HG02970 (cell line): ENCODE results near the gene GPD2.
A peak's percentile ranks its signal among the peaks of the same experiment; 100 is the strongest.
"Not testable (repeated sequence)": the region's sequence is repeated elsewhere in the genome, so short reads cannot be mapped to it uniquely, and the experiment has no call there.

Experiments used
- ATAC-seq: cut with Tn5 transposase; IDR thresholded peaks from one replicate; pipeline ENCODE4 v1.9.1; 2021; ENCODE audit warnings: mild to moderate bottlenecking, moderate library complexity, moderate number of reproducible peaks; ENCODE audit not compliant: unreplicated experiment, low FRiP score

GPD2 gene

GRCh38 chr2:156517419-156517818 lies 81.2 kb downstream of the GPD2 start:
- no peak for ATAC-seq

DNA sequence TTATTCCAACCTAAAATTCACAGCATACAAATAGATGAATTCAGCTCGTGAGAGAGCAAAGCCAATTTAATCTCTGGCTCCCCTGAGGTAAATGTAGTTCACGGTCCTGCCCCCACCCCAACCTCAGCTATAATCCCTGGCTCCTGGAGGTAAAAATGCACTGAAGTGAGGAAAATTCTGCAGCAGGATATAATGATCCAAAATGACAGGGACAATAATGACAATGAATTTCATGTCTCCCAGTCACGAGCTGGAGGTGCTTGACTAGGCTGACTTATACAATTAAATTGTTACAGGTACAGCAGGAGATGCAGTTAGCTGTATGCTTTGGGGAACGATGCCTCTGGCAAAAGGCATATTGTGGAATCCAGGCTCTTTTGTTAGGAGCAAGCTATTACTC lies 82.0 kb downstream of the GPD2 start:
- no peak for ATAC-seq

DNA sequence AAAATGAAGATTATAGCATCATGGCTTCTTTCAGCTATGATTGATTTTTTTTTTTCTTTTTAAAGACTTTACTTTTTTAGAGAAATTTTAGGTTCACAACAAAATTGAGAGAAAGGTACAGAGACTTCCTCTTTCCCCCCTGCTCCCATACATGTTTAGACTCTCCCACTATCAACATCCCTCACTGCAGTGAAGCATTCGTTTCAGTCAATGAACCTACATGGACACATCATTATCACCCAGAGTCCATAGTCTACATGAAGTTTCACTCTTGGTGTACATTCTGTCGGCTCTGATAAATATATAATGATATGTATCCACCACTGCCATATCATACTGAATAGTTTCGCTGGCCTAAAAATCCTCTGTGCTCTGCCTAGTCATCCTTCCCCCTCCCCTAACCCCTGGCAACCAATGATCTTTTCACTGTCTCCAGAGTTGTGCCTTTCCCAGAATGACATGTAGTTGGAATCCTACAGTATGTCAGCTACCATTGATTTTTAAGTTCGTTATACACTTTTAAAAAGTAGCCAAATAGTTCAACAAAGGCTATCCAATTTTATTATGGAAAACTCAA lies 86.8 kb downstream of the GPD2 start:
- no peak for ATAC-seq

- ATAC-seq, result peak; percentile 96
Observed at GRCh38 chr2:156526950-156527636, 90.9 kb downstream of the GPD2 start.

DNA sequence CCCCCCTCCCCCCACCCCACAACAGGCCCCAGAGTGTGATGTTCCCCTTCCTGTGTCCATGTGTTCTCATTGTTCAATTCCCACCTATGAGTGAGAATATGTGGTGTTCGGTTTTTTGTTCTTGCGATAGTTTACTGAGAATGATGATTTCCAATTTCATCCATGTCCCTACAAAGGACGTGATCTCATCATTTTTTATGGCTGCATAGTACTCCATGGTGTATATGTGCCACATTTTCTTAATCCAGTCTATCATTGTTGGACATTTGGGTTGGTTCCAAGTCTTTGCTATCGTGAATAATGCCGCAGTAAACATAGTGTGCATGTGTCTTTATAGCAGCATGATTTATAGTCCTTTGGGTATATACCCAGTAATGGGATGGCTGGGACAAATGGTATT lies 92.4 kb downstream of the GPD2 start:
- not testable (repeated sequence) for ATAC-seq

GRCh38 chr2:156532989-156533388 lies 96.8 kb downstream of the GPD2 start:
- no peak for ATAC-seq

- no peak for ATAC-seq
Observed at GRCh38 chr2:156536534-156536933, 100.4 kb downstream of the GPD2 start.

DNA sequence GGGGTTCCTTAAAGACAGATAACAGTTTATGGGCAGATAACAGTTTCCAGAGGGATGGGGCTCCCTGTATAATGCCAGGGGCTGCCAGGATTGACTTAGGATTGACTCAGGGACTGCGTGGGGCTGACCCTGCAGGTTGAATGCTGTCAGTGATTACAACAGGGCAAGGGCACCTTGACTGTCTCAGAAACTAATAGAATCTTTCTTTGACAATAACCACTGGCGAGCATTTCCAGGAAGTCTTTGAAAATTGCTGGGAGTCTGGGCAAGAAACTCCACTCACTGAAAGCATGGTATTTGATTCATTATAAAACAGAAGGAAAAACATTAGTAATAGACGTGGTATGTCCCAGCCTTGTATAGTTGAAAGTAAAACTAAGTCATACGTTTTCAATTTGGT lies 101.0 kb downstream of the GPD2 start:
- ATAC-seq, result no peak

- ATAC-seq, result peak; percentile 74
Observed at GRCh38 chr2:156538083-156538504, 101.9 kb downstream of the GPD2 start.

- ATAC-seq, result no peak
Observed at GRCh38 chr2:156539086-156539860, 103.1 kb downstream of the GPD2 start.

GRCh38 chr2:156540706-156541105 lies 104.5 kb downstream of the GPD2 start:
- no peak for ATAC-seq

GRCh38 chr2:156541229-156541628 lies 105.0 kb downstream of the GPD2 start:
- ATAC-seq, result no peak

DNA sequence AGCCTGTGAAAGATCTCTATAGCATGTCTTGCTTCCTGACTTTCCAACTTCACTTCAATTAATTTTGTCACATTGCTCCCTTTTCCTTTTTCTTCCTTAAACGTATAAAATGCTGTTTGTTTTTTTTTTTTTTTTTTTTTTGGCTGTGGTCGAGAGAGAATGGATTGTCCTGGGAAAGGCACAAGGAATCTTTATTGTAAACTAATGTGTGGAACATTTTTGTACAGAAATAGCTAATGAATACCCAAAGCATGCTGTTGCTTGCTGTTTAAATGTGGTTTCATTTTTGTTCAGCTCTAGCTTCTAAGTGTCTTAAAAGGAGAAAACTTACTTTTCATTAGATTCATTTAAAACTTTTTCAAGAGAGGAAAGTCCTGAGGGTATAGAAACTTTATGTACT lies 105.5 kb downstream of the GPD2 start:
- no peak for ATAC-seq

- no peak for ATAC-seq
Observed at GRCh38 chr2:156548413-156548812, 112.2 kb downstream of the GPD2 start.

DNA sequence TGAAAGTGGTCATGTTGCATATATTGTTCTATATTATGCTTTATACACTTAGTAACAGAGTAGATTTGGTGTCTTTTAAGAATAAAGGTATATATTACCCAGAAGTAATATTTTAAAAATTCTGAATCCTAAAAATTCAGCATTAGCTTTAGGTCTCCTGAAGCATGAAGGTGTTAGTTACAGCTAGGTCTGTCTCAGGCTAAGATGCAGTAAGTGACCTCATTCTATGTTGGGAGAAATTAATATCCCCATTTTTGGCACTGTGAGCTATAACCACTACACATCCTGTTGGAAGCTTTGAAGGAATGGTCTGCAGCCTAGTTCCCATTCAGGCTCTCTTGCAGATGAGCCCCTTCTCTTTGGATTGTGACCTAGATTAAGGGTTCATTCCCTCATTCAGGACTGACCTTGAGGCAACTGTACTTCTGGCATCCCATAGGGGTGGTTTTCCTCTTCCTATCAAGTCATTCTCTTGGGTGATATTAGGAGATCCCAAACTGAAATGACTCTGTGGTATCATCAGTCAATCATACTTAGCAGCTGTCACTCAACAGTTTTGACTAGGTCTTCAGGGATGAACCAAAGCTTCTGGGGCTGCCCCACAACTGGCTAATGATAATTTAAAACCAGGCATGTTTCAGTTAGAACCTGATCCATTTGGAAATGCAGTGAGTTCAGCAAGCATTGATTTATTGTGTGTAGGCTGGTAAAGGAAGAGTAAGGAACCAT lies 117.7 kb downstream of the GPD2 start:
- ATAC-seq, result no peak

- no peak for ATAC-seq
Observed at GRCh38 chr2:156561326-156561725, 125.1 kb downstream of the GPD2 start.

GRCh38 chr2:156562124-156562523 lies 125.9 kb downstream of the GPD2 start:
- no peak for ATAC-seq

DNA sequence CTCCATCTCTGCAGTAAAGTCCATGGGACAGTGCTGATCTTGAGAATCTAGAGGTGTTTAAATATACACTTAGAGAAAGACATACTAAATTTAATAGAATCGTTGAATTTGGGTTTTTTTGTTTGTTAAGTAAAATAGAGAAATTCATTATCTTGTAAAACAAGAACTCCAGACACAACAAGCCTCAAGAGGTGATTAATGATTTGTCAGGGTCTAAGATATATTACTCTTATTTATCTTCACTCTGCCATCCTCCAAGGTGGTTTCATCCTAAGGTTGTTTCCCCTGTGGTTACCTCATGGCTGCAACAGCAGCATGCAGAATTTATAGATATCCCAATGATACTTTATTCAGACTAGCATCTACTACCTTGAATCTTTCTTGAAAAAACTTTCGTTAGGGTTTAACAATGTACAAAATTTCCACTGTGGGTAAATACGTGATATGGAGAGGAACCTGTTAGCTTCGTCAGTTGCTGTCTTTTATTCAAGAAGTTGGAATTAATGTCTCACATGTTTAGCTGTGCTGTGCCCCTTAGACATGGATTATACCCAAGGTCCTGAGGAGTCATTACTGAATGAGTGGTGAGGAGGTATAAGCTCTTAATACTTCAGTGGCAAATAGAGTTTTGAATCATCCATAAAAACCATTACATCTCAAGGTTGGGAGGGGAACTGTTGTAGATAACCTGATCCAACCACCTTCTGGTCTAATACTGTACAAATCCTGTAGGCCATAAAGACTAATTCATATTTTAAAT lies 128.0 kb downstream of the GPD2 start:
- no peak for ATAC-seq

- no peak for ATAC-seq
Observed at GRCh38 chr2:156565066-156565710, 129.0 kb downstream of the GPD2 start.

GRCh38 chr2:156573710-156574109 lies 137.5 kb downstream of the GPD2 start:
- no peak for ATAC-seq
